ENCODE measurements around the gene HOXC12.

- TF ChIP-seq CTCF (IDR thresholded peaks at IDR 0.05): no peak
- no peak for TF ChIP-seq POLR2A (IDR thresholded peaks at IDR 0.05)
These were observed 7.0 kb upstream of the HOXC12 start for GRCh38 chr12:53947743-53948142.
